GM18861 (cell line): ENCODE results near the gene SCN3B.
A peak's percentile ranks its signal among the peaks of the same experiment; 100 is the strongest.

Experiments used
- ATAC-seq: cut with Tn5 transposase; IDR thresholded peaks from one replicate; pipeline ENCODE4 v1.9.1; 2021; ENCODE audit not compliant: unreplicated experiment

The SCN3B gene

GRCh38 chr11:123601136-123601535, 53.3 kb downstream of the SCN3B start:
- no peak for ATAC-seq

GRCh38 chr11:123597859-123598258, 56.6 kb downstream of the SCN3B start:
- no peak for ATAC-seq

GRCh38 chr11:123594921-123595320, 59.5 kb downstream of the SCN3B start:
- ATAC-seq = no peak

- no peak for ATAC-seq
Observed at GRCh38 chr11:123594188-123594901, 60.1 kb downstream of the SCN3B start.

GRCh38 chr11:123593570-123593969, 60.9 kb downstream of the SCN3B start:
- ATAC-seq = no peak

GRCh38 chr11:123590296-123590912, 64.0 kb downstream of the SCN3B start:
- ATAC-seq = no peak

- no peak for ATAC-seq
Observed at GRCh38 chr11:123588864-123589262, 65.6 kb downstream of the SCN3B start.

- ATAC-seq = no peak
Observed at GRCh38 chr11:123588117-123588863, 66.1 kb downstream of the SCN3B start.

GRCh38 chr11:123587559-123587958, 66.9 kb downstream of the SCN3B start:
- ATAC-seq = no peak

- ATAC-seq = no peak
Observed at GRCh38 chr11:123587044-123587443, 67.4 kb downstream of the SCN3B start.

GRCh38 chr11:123586568-123586967, 67.9 kb downstream of the SCN3B start:
- ATAC-seq = no peak

GRCh38 chr11:123585706-123586105, 68.7 kb downstream of the SCN3B start:
- no peak for ATAC-seq

- ATAC-seq = no peak
Observed at GRCh38 chr11:123585206-123585605, 69.2 kb downstream of the SCN3B start.

GRCh38 chr11:123584737-123585136, 69.7 kb downstream of the SCN3B start:
- ATAC-seq = no peak

GRCh38 chr11:123584186-123584585, 70.2 kb downstream of the SCN3B start:
- ATAC-seq = no peak

GRCh38 chr11:123582992-123583504, 71.4 kb downstream of the SCN3B start:
- ATAC-seq = no peak

GRCh38 chr11:123581651-123582399, 72.6 kb downstream of the SCN3B start:
- ATAC-seq = no peak

GRCh38 chr11:123580557-123581275, 73.7 kb downstream of the SCN3B start:
- peak; percentile 79 for ATAC-seq

GRCh38 chr11:123580137-123580536, 74.3 kb downstream of the SCN3B start:
- no peak for ATAC-seq

- ATAC-seq = no peak
Observed at GRCh38 chr11:123579482-123579812, 75.0 kb downstream of the SCN3B start.
